ENCODE results near the gene PALM.
A peak's percentile ranks its signal among the peaks of the same experiment; 100 is the strongest.

GRCh38 chr19:680287-681028 is 28.3 kb upstream of the PALM start:
- TF ChIP-seq EZH2 (IDR thresholded peaks at IDR 0.05), result no peak
- TF ChIP-seq CTCF (IDR thresholded peaks at IDR 0.05), result peak; percentile 55
